GM12865 (cell line): ENCODE measurements around the gene RNF166.

ENCODE experiments used
- DNase-seq: peaks from one replicate; pipeline ENCODE4 v3.0.0; 2010; ENCODE audit warnings: low read depth
- H3K4me3 ChIP-seq: 2 replicates; pipeline ENCODE4 v1.5.1; 2011; ENCODE audit warnings: mild to moderate bottlenecking, low read depth, low read length, control low read depth
- CTCF ChIP-seq: IDR thresholded peaks from 2 replicates; pipeline ENCODE4 v1.5.1; 2011; ENCODE audit warnings: low read length, control low read depth, low read depth, inconsistent platforms; ENCODE audit not compliant: insufficient read depth; ENCODE audit errors: missing control alignments

RNF166 gene

GRCh38 chr16:88706229-88706964 lies at the start of gene RNF166, which contains the start of gene CTU2:
TSS of gene RNF166 (minus strand) at chr16:88706408. CDS start at chr16:88706325, 83 bp downstream.
TSS of gene CTU2 (plus strand) at chr16:88706503. CDS start at chr16:88706531, 28 bp downstream.
- TF ChIP-seq CTCF = no peak
- peak; percentile 91 for DNase-seq
- peak within 1 kb of the TSS; percentile 70 for H3K4me3 ChIP-seq

GRCh38 chr16:88754912-88755744 lies 48.9 kb upstream of the RNF166 start:
- no peak for DNase-seq
- no peak overlapping the region for H3K4me3 ChIP-seq

GRCh38 chr16:88754109-88754911 lies 48.1 kb upstream of the RNF166 start:
- DNase-seq = no peak
- TF ChIP-seq CTCF = no peak
- H3K4me3 ChIP-seq = no peak overlapping the region

More at GRCh38 chr16:88754912-88755744, 48.9 kb upstream of the RNF166 start:
- TF ChIP-seq CTCF = no peak

GRCh38 chr16:88753602-88754001 lies 47.4 kb upstream of the RNF166 start:
- H3K4me3 ChIP-seq = no peak overlapping the region
- no peak for DNase-seq
- no peak for TF ChIP-seq CTCF

GRCh38 chr16:88753191-88753590 lies 47.0 kb upstream of the RNF166 start:
- TF ChIP-seq CTCF = no peak
- H3K4me3 ChIP-seq = no peak overlapping the region
- DNase-seq = no peak

- TF ChIP-seq CTCF = no peak
- H3K4me3 ChIP-seq = no peak overlapping the region
- DNase-seq = no peak
Measured at GRCh38 chr16:88752386-88753002, 46.3 kb upstream of the RNF166 start.
